Breast epithelium (tissue), 3 donors: ENCODE data around the gene AOC1.

Experiments
- POLR2A ChIP-seq: fragments of 450-650 bp; IDR thresholded peaks from one replicate; pipeline ENCODE4 v1.6.1; 2016; ENCODE audit warnings: antibody characterized with exemption, mild to moderate bottlenecking, moderate library complexity
- TF ChIP-seq, protein P1 (sequence below), 3 donors: fragments of 450-650 bp; IDR thresholded peaks; one replicate each; pipeline ENCODE4 v1.5.1; 2016 to 2017; ENCODE audit warnings: antibody characterized with exemption in 3 of 3, mild to moderate bottlenecking in 3 of 3, moderate library complexity in 3 of 3

- TF ChIP-seq, protein P1, sequence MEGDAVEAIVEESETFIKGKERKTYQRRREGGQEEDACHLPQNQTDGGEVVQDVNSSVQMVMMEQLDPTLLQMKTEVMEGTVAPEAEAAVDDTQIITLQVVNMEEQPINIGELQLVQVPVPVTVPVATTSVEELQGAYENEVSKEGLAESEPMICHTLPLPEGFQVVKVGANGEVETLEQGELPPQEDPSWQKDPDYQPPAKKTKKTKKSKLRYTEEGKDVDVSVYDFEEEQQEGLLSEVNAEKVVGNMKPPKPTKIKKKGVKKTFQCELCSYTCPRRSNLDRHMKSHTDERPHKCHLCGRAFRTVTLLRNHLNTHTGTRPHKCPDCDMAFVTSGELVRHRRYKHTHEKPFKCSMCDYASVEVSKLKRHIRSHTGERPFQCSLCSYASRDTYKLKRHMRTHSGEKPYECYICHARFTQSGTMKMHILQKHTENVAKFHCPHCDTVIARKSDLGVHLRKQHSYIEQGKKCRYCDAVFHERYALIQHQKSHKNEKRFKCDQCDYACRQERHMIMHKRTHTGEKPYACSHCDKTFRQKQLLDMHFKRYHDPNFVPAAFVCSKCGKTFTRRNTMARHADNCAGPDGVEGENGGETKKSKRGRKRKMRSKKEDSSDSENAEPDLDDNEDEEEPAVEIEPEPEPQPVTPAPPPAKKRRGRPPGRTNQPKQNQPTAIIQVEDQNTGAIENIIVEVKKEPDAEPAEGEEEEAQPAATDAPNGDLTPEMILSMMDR (IDR thresholded peaks at IDR 0.05): no peak
- TF ChIP-seq POLR2A: no peak
Observed at GRCh38 chr7:150831851-150832250, 20.5 kb upstream of the AOC1 start.
